ENCODE data around the gene SLC28A2. TPM values are rescaled to one million over a fixed set of nuclear protein-coding genes. Genes with fewer than 3 reads are reported as not detected.

Gene SLC28A2
- total RNA-seq, 3 donors from 2014 or later, result 1.2 to 3.5 (median 2.6) TPM

GRCh38 chr15:45263854-45264253 lies 11.8 kb downstream of the SLC28A2 start:
- intact Hi-C loops (cut with DNase I, micrococcal nuclease), result no loop called here
- Histone ChIP-seq H3K36me3 (ENCODE audit: low read depth) (no peaks in the 10 kb centered on the region), H3K4me1 (ENCODE audit: low read depth) (no peaks in the 10 kb centered on the region), H3K9me3 (no peaks in the 10 kb centered on the region), H3K4me3 (no peak overlapping the region)
- DNase-seq, result no peak
- ATAC-seq, result no peak
- TF ChIP-seq, protein P1, sequence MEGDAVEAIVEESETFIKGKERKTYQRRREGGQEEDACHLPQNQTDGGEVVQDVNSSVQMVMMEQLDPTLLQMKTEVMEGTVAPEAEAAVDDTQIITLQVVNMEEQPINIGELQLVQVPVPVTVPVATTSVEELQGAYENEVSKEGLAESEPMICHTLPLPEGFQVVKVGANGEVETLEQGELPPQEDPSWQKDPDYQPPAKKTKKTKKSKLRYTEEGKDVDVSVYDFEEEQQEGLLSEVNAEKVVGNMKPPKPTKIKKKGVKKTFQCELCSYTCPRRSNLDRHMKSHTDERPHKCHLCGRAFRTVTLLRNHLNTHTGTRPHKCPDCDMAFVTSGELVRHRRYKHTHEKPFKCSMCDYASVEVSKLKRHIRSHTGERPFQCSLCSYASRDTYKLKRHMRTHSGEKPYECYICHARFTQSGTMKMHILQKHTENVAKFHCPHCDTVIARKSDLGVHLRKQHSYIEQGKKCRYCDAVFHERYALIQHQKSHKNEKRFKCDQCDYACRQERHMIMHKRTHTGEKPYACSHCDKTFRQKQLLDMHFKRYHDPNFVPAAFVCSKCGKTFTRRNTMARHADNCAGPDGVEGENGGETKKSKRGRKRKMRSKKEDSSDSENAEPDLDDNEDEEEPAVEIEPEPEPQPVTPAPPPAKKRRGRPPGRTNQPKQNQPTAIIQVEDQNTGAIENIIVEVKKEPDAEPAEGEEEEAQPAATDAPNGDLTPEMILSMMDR (IDR thresholded peaks at IDR 0.05), result no peak

GRCh38 chr15:45265506-45265905 lies 13.5 kb downstream of the SLC28A2 start:
- DNase-seq (no peak), ATAC-seq (no peak)
- H3K4me1 ChIP-seq (ENCODE audit: low read depth), result no peaks in the 10 kb centered on the region
- no peaks in the 10 kb centered on the region for H3K36me3 ChIP-seq (ENCODE audit: low read depth)
- no peaks in the 10 kb centered on the region for H3K9me3 ChIP-seq
- intact Hi-C loops (cut with DNase I, micrococcal nuclease), result no loop called here
- no peak overlapping the region for H3K4me3 ChIP-seq
- TF ChIP-seq, protein P1 (IDR thresholded peaks at IDR 0.05), result no peak

- TF ChIP-seq, protein P1 (IDR thresholded peaks at IDR 0.05), result peak; percentile 15
- no peaks in the 10 kb centered on the region for H3K9me3 ChIP-seq
- DNase-seq (peak in 2 of 3 donors; percentile 61 to 74), ATAC-seq (peak; percentile 74)
- no peak overlapping the region for H3K4me3 ChIP-seq
- no peaks in the 10 kb centered on the region for H3K36me3 ChIP-seq (ENCODE audit: low read depth)
- H3K4me1 ChIP-seq (ENCODE audit: low read depth), result no peaks in the 10 kb centered on the region
- intact Hi-C loops (cut with DNase I, micrococcal nuclease), result no loop called here
Observed at GRCh38 chr15:45268135-45268534, 16.1 kb downstream of the SLC28A2 start.

- DNase-seq (no peak), ATAC-seq (no peak)
- no peak overlapping the region for H3K4me3 ChIP-seq
- no peaks in the 10 kb centered on the region for H3K9me3 ChIP-seq
- intact Hi-C loops (cut with DNase I, micrococcal nuclease), result no loop called here
- peaks cover 7% of the 10 kb centered on the region for H3K4me1 ChIP-seq (ENCODE audit: low read depth)
- TF ChIP-seq, protein P1 (IDR thresholded peaks at IDR 0.05), result no peak
- no peaks in the 10 kb centered on the region for H3K36me3 ChIP-seq (ENCODE audit: low read depth)
Observed at GRCh38 chr15:45274636-45275380, 22.8 kb downstream of the SLC28A2 start.

DNA sequence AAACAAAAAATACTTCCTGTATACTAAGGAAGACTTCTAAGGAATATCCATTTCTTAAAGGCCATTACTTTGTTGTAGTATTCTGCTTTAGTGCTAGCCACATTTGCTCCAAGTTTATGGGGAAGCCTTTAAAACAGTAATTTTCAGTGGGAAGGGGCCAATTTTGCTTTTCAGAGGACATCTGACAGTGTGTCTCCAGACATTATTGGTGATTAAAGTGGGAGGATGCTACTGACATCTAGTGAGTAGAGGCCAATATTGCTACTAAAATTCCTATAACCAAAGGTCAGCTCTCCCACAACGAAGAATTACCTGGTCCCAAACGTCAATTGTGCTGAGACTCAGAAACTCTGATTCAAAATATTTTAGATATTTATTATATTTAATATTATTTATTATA lies 24.8 kb downstream of the SLC28A2 start:
- no peaks in the 10 kb centered on the region for H3K9me3 ChIP-seq
- H3K36me3 ChIP-seq (ENCODE audit: low read depth), result no peaks in the 10 kb centered on the region
- ATAC-seq, result peak; percentile 11

More for the DNA sequence above, 24.8 kb downstream of the SLC28A2 start:
- TF ChIP-seq, protein P1 (IDR thresholded peaks at IDR 0.05), result peak; percentile 12
- intact Hi-C loops (cut with DNase I, micrococcal nuclease), result no loop called here
- H3K4me3 ChIP-seq, result no peak overlapping the region
- peaks cover 7% of the 10 kb centered on the region for H3K4me1 ChIP-seq (ENCODE audit: low read depth)
- DNase-seq, result peak in 1 of 3 donors; percentile 49

Data from mucosa of descending colon (tissue), 3 donors.